ENCODE measurements around the gene RELN. TPM values are rescaled to one million over a fixed set of nuclear protein-coding genes. Genes with fewer than 3 reads are reported as not detected.
A peak's percentile ranks its signal among the peaks of the same experiment; 100 is the strongest.

Gene RELN
- total RNA-seq, 2 donors from 2014 or later, result 2.6 to 3.0 TPM

DNA sequence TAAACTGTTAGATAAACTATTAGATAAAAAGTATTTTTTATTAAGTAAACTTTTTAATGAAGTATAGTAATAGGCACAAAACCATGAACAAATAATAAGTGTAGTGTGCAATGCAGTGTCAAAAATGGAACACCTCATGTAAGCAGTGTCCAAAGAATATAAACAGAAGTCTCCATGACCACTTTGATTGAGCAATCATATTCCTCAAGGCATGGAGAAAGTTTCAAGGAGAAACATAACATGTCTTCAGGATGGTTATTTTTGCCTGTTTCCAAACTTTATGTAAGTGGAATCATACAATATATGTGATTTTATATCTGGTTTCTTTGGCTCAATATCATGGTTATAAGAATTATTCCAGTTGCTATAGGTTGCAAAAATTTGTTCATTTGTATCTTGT, 6.1 kb upstream of the RELN start:
- Histone ChIP-seq H3K36me3 (no peaks in the 10 kb centered on the region), H3K27ac (no peak overlapping the region), H3K4me1 (replicated peaks) (no peaks in the 10 kb centered on the region), H3K9me3 (no peaks in the 10 kb centered on the region), H3K4me3 (no peak overlapping the region), H3K27me3 (replicated peaks; ENCODE audit: insufficient read depth) (no peaks in the 10 kb centered on the region)
- intact Hi-C loops (cut with DNase I), result no loop called here
- no peak for DNase-seq (ENCODE audit: low spot score)
- TF ChIP-seq, protein P1, sequence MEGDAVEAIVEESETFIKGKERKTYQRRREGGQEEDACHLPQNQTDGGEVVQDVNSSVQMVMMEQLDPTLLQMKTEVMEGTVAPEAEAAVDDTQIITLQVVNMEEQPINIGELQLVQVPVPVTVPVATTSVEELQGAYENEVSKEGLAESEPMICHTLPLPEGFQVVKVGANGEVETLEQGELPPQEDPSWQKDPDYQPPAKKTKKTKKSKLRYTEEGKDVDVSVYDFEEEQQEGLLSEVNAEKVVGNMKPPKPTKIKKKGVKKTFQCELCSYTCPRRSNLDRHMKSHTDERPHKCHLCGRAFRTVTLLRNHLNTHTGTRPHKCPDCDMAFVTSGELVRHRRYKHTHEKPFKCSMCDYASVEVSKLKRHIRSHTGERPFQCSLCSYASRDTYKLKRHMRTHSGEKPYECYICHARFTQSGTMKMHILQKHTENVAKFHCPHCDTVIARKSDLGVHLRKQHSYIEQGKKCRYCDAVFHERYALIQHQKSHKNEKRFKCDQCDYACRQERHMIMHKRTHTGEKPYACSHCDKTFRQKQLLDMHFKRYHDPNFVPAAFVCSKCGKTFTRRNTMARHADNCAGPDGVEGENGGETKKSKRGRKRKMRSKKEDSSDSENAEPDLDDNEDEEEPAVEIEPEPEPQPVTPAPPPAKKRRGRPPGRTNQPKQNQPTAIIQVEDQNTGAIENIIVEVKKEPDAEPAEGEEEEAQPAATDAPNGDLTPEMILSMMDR (IDR thresholded peaks at IDR 0.05), result no peak
- no peak for TF ChIP-seq POLR2AphosphoS5 (IDR thresholded peaks at IDR 0.05)
- TF ChIP-seq POLR2A (IDR thresholded peaks at IDR 0.05), result no peak

GRCh38 chr7:103993551-103993950, 4.1 kb upstream of the RELN start:
- no peak overlapping the region for H3K27ac ChIP-seq
- H3K4me3 ChIP-seq, result no peak overlapping the region
- H3K9me3 ChIP-seq, result no peaks in the 10 kb centered on the region
- WGBS, result 84% methylated on average over 1 of the region's 1 CpG
- no peaks in the 10 kb centered on the region for H3K27me3 ChIP-seq (replicated peaks; ENCODE audit: insufficient read depth)
- no peaks in the 10 kb centered on the region for H3K36me3 ChIP-seq
- intact Hi-C loops (cut with DNase I), result no loop called here
- no peaks in the 10 kb centered on the region for H3K4me1 ChIP-seq (replicated peaks)
- DNase-seq (ENCODE audit: low spot score), result no peak
- TF ChIP-seq, protein P1 (IDR thresholded peaks at IDR 0.05), result no peak
- TF ChIP-seq POLR2AphosphoS5 (IDR thresholded peaks at IDR 0.05) (no peak), POLR2A (IDR thresholded peaks at IDR 0.05) (no peak)

DNA sequence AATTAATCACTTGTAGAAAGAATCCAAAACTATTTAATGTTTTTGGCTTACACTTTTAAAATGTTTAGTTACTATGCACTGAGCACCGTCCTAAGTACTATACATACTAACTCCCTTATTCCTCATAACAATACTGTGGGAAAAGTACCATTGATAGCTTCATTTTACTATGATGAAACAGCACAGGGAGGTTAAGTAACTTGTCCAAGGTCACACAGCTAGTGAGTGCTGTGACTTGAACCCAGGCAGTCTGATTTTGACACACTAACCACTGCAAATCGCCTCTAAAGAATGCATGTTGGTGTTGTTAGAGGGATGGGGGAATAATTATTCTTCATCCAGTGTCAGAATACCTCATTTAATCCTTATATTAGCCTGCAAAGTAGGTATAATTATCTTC, 1.9 kb upstream of the RELN start:
- WGBS, result 58% methylated on average over 2 of the region's 2 CpGs
- TF ChIP-seq, protein P1 (IDR thresholded peaks at IDR 0.05), result no peak
- no peak for TF ChIP-seq POLR2AphosphoS5 (IDR thresholded peaks at IDR 0.05)
- no peak for TF ChIP-seq POLR2A (IDR thresholded peaks at IDR 0.05)
- intact Hi-C loops (cut with DNase I), result no loop called here
- DNase-seq (ENCODE audit: low spot score), result no peak
- Histone ChIP-seq H3K9me3 (no peaks in the 10 kb centered on the region), H3K27me3 (replicated peaks; ENCODE audit: insufficient read depth) (peaks cover 3% of the 10 kb centered on the region), H3K4me3 (no peak overlapping the region), H3K27ac (no peak overlapping the region), H3K4me1 (replicated peaks) (no peaks in the 10 kb centered on the region), H3K36me3 (no peaks in the 10 kb centered on the region)

GRCh38 chr7:103990991-103991390, 1.5 kb upstream of the RELN start:
- Histone ChIP-seq H3K9me3 (no peaks in the 10 kb centered on the region), H3K36me3 (no peaks in the 10 kb centered on the region), H3K4me3 (no peak overlapping the region), H3K27ac (no peak overlapping the region), H3K4me1 (replicated peaks) (no peaks in the 10 kb centered on the region), H3K27me3 (replicated peaks; ENCODE audit: insufficient read depth) (peaks cover 3% of the 10 kb centered on the region)
- DNase-seq (ENCODE audit: low spot score), result no peak
- no peak for TF ChIP-seq POLR2AphosphoS5 (IDR thresholded peaks at IDR 0.05)
- intact Hi-C loops (cut with DNase I), result no loop called here
- WGBS, result 37% methylated on average over 4 of the region's 4 CpGs

GRCh38 chr7:103989785-103990767, 618 bp upstream of the RELN start:
- H3K27me3 ChIP-seq (replicated peaks; ENCODE audit: insufficient read depth), result peaks cover 3% of the 10 kb centered on the region
- WGBS, result 2% methylated on average over 51 of the region's 80 CpGs
- TF ChIP-seq POLR2A (IDR thresholded peaks at IDR 0.05) (no peak), POLR2AphosphoS5 (IDR thresholded peaks at IDR 0.05) (no peak)
- TF ChIP-seq, protein P1 (IDR thresholded peaks at IDR 0.05), result no peak
- H3K4me3 ChIP-seq, result peak overlapping the region; percentile 32 to 40
- no peaks in the 10 kb centered on the region for H3K4me1 ChIP-seq (replicated peaks)
- no peak for DNase-seq (ENCODE audit: low spot score)
- intact Hi-C loops (cut with DNase I), result no loop called here
- no peak overlapping the region for H3K27ac ChIP-seq
- H3K36me3 ChIP-seq, result no peaks in the 10 kb centered on the region
- no peaks in the 10 kb centered on the region for H3K9me3 ChIP-seq
